Body of pancreas (tissue), 4 donors: Measurements from ENCODE around the gene FAAH. TPM values are rescaled to one million over a fixed set of nuclear protein-coding genes. Genes with fewer than 3 reads are reported as not detected.
A peak's percentile ranks its signal among the peaks of the same experiment; 100 is the strongest.
"Not testable (repeated sequence)": the region's sequence is repeated elsewhere in the genome, so short reads cannot be mapped to it uniquely, and the experiment has no call there.

Experiments
- ATAC-seq: fragments of 150-250 bp; one replicate; pipeline ENCODE4 v1.9.1; 2016
- DNase-seq, 4 donors: peaks; one replicate each; pipeline ENCODE4 v3.0.0-alpha.2; 2019
- H3K27ac ChIP-seq, 4 donors: fragments of 200-600 bp; sonication (generic); 1 replicate in 3 of 4; 2 replicates in 1 of 4; pipeline versions ENCODE4 v1.5.1 to v1.6.1; 2016 to 2019; ENCODE audit warnings: mild to moderate bottlenecking in 1 of 4, mixed read lengths in 1 of 4, moderate library complexity in 1 of 4
- H3K27me3 ChIP-seq, 2 donors: fragments of 200-600 bp; sonication (generic); one replicate each; pipeline ENCODE4 v1.6.0; 2016; ENCODE audit warnings: mild to moderate bottlenecking in 1 of 2
- H3K36me3 ChIP-seq, 2 donors: fragments of 200-600 bp; sonication (generic); replicated peaks in 1 of 2; 2 replicates each; pipeline ENCODE4 v1.5.1; 2016; ENCODE audit warnings: low read depth in 2 of 2; ENCODE audit not compliant: insufficient read depth in 1 of 2
- H3K4me1 ChIP-seq: fragments of 200-600 bp; sonication (generic); one replicate; pipeline ENCODE4 v1.6.0; 2016
- H3K4me3 ChIP-seq, 2 donors: fragments of 200-600 bp; sonication (generic); 1 replicate in 1 of 2; 2 replicates in 1 of 2; pipeline ENCODE4 v1.5.1; 2016 to 2019
- H3K9me3 ChIP-seq, 3 donors: fragments of 200-600 bp; sonication (generic); 1 replicate in 2 of 3; 2 replicates in 1 of 3; pipeline ENCODE4 v1.5.1; 2016
- CTCF ChIP-seq, 7 experiments: fragments of 450-650 bp in 4 of 7; fragments of 200-600 bp in 3 of 7; sonication (generic) in 3 of 7; IDR thresholded peaks; one replicate each; pipeline ENCODE4 v1.5.1; 2016 to 2019; ENCODE audit warnings: antibody characterized with exemption in 7 of 7
- POLR2A ChIP-seq, 3 donors: fragments of 450-650 bp; IDR thresholded peaks; one replicate each; pipeline ENCODE4 v1.6.1; 2016; ENCODE audit warnings: antibody characterized with exemption in 3 of 3, mild to moderate bottlenecking in 2 of 3
- WGBS, 2 donors: methylation state at CpG; one replicate each; pipeline ENCODE4 v1.1.5; 2017; 5-methylcytosine and 5-hydroxymethylcytosine counted together
- intact Hi-C: fragments of 100-400 bp; cut with DNase I; formaldehyde crosslinking; loops from one replicate; pipeline ENCODE4 v1.15.1; 2023
- total RNA-seq, 2 donors: library from RNA; depleted of rRNA; stranded (reverse); fragments of >200 nt; gene quantifications; one replicate each; pipeline ENCODE4 v1.1.0, GENCODE V29; 2016

The FAAH gene
- total RNA-seq, 2 donors from 2014 or later = 47.0 to 86.4 TPM

- intact Hi-C loops = no loop called here
- TF ChIP-seq POLR2A (IDR thresholded peaks at IDR 0.05) = no peak
- no peak for TF ChIP-seq CTCF (IDR thresholded peaks at IDR 0.05)
- 87 to 100% methylated on average over 3 of the region's 3 CpGs for WGBS, 2 donors
- no peak overlapping the region for H3K4me3 ChIP-seq
- no peaks in the 10 kb centered on the region for H3K9me3 ChIP-seq
- H3K27ac ChIP-seq = no peak overlapping the region
- H3K36me3 ChIP-seq = peaks cover 0 to 22% of the 10 kb centered on the region in 2 donors
- H3K27me3 ChIP-seq = no peaks in the 10 kb centered on the region
- DNase-seq (no peak), ATAC-seq (no peak)
- H3K4me1 ChIP-seq = peaks cover 8% of the 10 kb centered on the region
Observed at GRCh38 chr1:46362158-46362557, 32.0 kb upstream of the FAAH start.

- Histone ChIP-seq H3K9me3 (no peaks in the 10 kb centered on the region), H3K27me3 (no peaks in the 10 kb centered on the region), H3K27ac (no peak overlapping the region), H3K4me3 (no peak overlapping the region), H3K4me1 (peaks cover 8% of the 10 kb centered on the region), H3K36me3 (peaks cover 0 to 22% of the 10 kb centered on the region in 2 donors)
- intact Hi-C loops = no loop called here
- WGBS, 2 donors = 93 to 96% methylated on average over 5 of the region's 5 CpGs
- TF ChIP-seq POLR2A (IDR thresholded peaks at IDR 0.05) (no peak), CTCF (IDR thresholded peaks at IDR 0.05) (no peak)
- no peak for DNase-seq
- ATAC-seq = no peak
Observed at GRCh38 chr1:46363121-46363520, 31.0 kb upstream of the FAAH start.

GRCh38 chr1:46364612-46365011 is 29.5 kb upstream of the FAAH start:
- no peaks in the 10 kb centered on the region for H3K9me3 ChIP-seq
- H3K27me3 ChIP-seq = no peaks in the 10 kb centered on the region
- no peak for TF ChIP-seq POLR2A (IDR thresholded peaks at IDR 0.05)
- no peak for TF ChIP-seq CTCF (IDR thresholded peaks at IDR 0.05)
- ATAC-seq (peak; percentile 35), DNase-seq (no peak)
- 43 to 46% methylated on average over 5 of the region's 5 CpGs for WGBS, 2 donors
- no peak overlapping the region for H3K27ac ChIP-seq
- peaks cover 0 to 22% of the 10 kb centered on the region in 2 donors for H3K36me3 ChIP-seq
- intact Hi-C loops = no loop called here
- H3K4me3 ChIP-seq = no peak overlapping the region
- H3K4me1 ChIP-seq = peaks cover 10% of the 10 kb centered on the region

GRCh38 chr1:46365796-46366195 is 28.3 kb upstream of the FAAH start:
- H3K4me3 ChIP-seq, ATAC-seq, DNase-seq, intact Hi-C loops, H3K9me3 ChIP-seq, H3K27me3 ChIP-seq, H3K27ac ChIP-seq: not testable (repeated sequence)
- Histone ChIP-seq H3K4me1 (peaks cover 15% of the 10 kb centered on the region), H3K36me3 (peaks cover 0 to 18% of the 10 kb centered on the region in 2 donors)
- WGBS, 2 donors = 94% methylated on average over 8 of the region's 8 CpGs

- Histone ChIP-seq H3K4me1 (peaks cover 15% of the 10 kb centered on the region), H3K4me3 (no peak overlapping the region), H3K27ac (no peak overlapping the region), H3K9me3 (no peaks in the 10 kb centered on the region), H3K36me3 (peaks cover 0 to 5% of the 10 kb centered on the region in 2 donors), H3K27me3 (no peaks in the 10 kb centered on the region)
- DNase-seq = no peak
- ATAC-seq = no peak
- WGBS, 2 donors = 71 to 82% methylated on average over 3 of the region's 3 CpGs
- TF ChIP-seq POLR2A (IDR thresholded peaks at IDR 0.05) = no peak
- TF ChIP-seq CTCF (IDR thresholded peaks at IDR 0.05) = no peak
- intact Hi-C loops = no loop called here
Observed at GRCh38 chr1:46367072-46367471, 27.0 kb upstream of the FAAH start.

- ATAC-seq, H3K9me3 ChIP-seq, H3K27me3 ChIP-seq, intact Hi-C loops, DNase-seq, H3K36me3 ChIP-seq, H3K4me3 ChIP-seq, H3K27ac ChIP-seq: not testable (repeated sequence)
- peaks cover 15% of the 10 kb centered on the region for H3K4me1 ChIP-seq
- 92 to 100% methylated on average over 8 of the region's 8 CpGs for WGBS, 2 donors
Observed at GRCh38 chr1:46367701-46368100, 26.4 kb upstream of the FAAH start.
